ENCODE results near the gene SPP1.

Gene SPP1

DNA sequence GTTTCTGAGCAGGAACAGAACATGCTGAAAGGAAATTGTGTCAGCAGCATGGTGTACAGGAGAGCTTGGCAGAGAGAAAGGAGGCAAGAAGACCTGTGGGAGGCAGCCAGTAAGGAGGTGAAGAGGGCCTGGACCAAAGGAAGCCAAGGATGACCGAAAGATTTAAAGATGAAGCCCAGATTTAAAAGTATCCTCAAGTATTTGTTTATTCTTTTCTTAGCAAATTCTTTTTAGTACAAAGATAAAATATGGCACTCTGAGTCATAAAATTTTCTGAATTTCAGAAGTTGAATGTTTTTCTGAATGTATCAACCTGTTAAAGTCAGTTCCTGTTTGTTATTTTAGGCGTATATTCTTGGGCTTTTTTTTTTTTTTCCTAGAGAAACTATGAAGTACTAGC lies 35.5 kb downstream of the SPP1 start:
- TF ChIP-seq, protein P1, sequence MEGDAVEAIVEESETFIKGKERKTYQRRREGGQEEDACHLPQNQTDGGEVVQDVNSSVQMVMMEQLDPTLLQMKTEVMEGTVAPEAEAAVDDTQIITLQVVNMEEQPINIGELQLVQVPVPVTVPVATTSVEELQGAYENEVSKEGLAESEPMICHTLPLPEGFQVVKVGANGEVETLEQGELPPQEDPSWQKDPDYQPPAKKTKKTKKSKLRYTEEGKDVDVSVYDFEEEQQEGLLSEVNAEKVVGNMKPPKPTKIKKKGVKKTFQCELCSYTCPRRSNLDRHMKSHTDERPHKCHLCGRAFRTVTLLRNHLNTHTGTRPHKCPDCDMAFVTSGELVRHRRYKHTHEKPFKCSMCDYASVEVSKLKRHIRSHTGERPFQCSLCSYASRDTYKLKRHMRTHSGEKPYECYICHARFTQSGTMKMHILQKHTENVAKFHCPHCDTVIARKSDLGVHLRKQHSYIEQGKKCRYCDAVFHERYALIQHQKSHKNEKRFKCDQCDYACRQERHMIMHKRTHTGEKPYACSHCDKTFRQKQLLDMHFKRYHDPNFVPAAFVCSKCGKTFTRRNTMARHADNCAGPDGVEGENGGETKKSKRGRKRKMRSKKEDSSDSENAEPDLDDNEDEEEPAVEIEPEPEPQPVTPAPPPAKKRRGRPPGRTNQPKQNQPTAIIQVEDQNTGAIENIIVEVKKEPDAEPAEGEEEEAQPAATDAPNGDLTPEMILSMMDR (IDR thresholded peaks at IDR 0.05; ENCODE audit: borderline replicate concordance, control extremely low read depth, extremely low read depth, insufficient read depth, missing control alignments): no peak
- in situ Hi-C loops (cut with MboI; ENCODE audit: low sequenced_read_pairs, unreplicated experiment): no loop called here
- no peak for DNase-seq (ENCODE audit: low spot score)

DNA sequence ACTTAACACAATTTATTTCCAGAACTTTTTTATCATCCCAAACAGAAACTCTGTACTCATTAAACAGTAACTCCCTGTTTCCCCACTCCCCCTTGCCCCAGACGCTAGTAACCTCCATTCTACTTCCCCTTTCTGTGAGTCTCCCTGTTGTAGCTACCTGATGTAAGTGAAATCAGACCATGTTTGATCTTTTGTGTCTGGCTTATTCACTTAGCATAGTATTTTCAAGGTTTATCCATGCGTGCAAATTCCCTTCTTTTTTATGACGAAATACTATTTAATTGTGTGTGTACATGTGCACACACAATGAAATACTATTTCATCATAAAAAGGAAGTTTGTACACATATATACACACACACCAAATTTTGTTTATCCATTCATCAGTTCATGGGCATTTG lies 37.1 kb downstream of the SPP1 start:
- peak; percentile 39 for DNase-seq (ENCODE audit: low spot score)
- in situ Hi-C loops (cut with MboI; ENCODE audit: low sequenced_read_pairs, unreplicated experiment): no loop called here
- TF ChIP-seq, protein P1 (IDR thresholded peaks at IDR 0.05; ENCODE audit: borderline replicate concordance, control extremely low read depth, extremely low read depth, insufficient read depth, missing control alignments): no peak

DNA sequence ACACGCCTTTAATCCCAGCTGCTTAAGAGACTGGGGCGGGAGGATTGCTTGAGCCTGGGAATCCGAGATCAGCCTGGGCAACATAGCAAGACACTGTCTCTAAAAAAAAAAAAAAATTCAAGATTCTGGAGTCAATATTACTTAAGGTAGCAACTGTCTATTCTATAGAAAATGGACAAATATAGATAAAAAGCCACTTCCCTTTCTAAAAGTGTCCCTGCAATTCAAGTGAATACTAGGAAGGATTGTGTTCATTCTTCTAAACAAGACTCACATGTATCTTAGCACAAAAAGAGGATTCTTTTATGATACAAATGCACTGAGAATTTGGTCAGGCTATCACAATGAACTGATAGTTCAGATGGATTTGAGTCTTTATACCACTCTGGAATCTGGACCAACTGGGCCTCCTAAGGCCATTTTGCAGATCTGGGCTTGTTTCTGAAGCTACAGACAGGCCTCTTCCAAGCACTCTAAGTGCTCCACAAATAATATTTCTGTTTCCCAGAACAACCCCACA lies 38.9 kb downstream of the SPP1 start:
- TF ChIP-seq, protein P1 (IDR thresholded peaks at IDR 0.05; ENCODE audit: borderline replicate concordance, control extremely low read depth, extremely low read depth, insufficient read depth, missing control alignments): no peak
- no peak for DNase-seq (ENCODE audit: low spot score)
- in situ Hi-C loops (cut with MboI; ENCODE audit: low sequenced_read_pairs, unreplicated experiment): no loop called here

DNA sequence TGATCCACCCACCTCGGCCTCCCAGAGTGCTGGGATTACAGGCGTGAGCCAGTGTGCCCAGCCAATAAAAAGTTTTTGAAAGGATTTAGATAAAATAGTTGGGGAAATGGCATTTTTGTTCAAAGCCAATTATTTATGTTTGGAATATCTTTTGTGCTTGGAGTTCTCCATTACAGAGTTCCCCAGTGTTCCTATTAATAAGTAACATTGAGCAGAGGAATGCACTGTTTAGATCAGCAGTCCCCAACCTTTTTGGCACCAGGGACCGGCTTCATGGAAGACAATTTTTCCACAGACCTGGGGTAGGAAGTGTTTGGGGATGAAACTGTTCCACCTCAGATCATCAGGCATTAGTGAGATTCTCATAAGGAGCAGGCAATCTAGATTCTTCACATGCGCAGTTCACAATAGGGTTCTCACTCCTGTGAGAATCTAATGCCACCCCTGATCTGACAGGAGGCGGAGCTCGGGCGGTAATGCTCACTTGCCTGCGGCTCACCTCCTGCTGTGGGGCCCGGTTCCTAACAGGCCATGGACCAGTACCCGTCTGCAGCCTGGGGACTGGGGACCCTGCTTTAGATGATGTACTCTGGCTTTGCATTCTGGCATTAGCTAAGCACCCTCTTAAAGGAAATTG lies 40.3 kb downstream of the SPP1 start:
- TF ChIP-seq, protein P1 (IDR thresholded peaks at IDR 0.05; ENCODE audit: borderline replicate concordance, control extremely low read depth, extremely low read depth, insufficient read depth, missing control alignments): no peak
- in situ Hi-C loops (cut with MboI; ENCODE audit: low sequenced_read_pairs, unreplicated experiment): no loop called here
- no peak for DNase-seq (ENCODE audit: low spot score)

DNA sequence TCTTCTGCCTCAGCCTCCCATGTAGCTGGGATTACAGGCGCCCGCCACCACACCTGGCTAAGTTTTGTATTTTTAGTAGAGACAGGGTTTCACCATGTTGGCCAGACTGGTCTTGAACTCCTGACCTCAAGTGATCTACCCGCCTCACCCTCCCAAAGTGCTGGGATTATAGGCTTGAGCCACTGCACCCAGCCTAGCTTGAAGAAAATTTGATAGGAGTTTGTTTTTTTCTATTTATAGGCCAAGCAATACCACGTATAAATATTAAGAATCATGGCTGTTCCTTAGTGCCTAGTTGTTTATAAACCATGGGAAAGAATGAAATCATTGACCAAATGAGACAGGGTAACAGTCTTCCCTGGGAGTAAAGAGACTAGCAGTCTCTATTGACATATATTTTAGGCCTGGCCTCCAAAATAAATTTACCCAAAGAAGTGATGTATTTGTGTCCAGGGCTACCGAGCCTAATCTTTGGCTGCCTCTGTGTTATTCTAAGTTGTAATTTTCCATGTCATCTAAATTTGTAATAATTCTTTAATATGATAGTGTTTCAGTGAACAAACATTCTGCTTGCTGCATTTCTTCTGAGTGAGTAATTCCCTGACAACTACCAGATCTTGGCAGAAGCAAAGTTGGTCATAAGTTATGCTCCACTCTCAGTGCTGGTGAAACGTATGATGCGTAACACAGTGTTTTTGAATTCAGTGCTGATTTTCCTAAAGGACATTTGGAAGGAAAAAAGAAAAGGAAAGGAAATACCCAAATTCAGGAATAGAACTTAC lies 42.2 kb downstream of the SPP1 start:
- TF ChIP-seq, protein P1 (IDR thresholded peaks at IDR 0.05; ENCODE audit: borderline replicate concordance, control extremely low read depth, extremely low read depth, insufficient read depth, missing control alignments): no peak
- in situ Hi-C loops (cut with MboI; ENCODE audit: low sequenced_read_pairs, unreplicated experiment): no loop called here
- DNase-seq (ENCODE audit: low spot score): no peak

DNA sequence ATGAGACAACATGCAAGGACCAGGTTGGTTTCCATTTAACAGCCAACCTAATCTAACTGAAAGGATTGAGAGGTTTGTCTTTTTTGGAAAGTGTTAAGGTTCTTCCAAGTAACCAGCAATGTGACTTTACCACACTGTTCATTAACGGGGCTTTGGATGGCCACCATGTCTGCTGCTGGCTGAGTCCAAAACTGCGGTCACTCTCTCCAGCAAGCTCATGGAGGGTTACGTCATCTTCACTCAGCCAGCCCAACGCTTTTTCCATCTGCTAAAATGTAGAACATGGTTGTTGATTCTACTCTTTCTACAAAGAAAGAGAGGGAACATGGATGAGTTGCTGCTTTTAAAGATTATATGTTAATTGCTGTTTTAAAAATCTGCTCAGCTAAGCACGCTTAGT lies 43.0 kb downstream of the SPP1 start:
- in situ Hi-C loops (cut with MboI; ENCODE audit: low sequenced_read_pairs, unreplicated experiment): no loop called here
- TF ChIP-seq, protein P1 (IDR thresholded peaks at IDR 0.05; ENCODE audit: borderline replicate concordance, control extremely low read depth, extremely low read depth, insufficient read depth, missing control alignments): no peak
- no peak for DNase-seq (ENCODE audit: low spot score)

All from GM13976 (cell line).